HCT116 (cell line): ENCODE measurements around the gene CCDC182. TPM values are rescaled to one million over a fixed set of nuclear protein-coding genes. Genes with fewer than 3 reads are reported as not detected.

Source experiments
- total RNA-seq: library from RNA; stranded (reverse); gene quantifications from one replicate; pipeline ENCODE4 v1.2.1, GENCODE V29; 2021; ENCODE audit not compliant: unreplicated experiment

CCDC182 gene
- total RNA-seq, 1 experiment from 2014 or later, result not detected

Other genes with a start within 250 kb of the CCDC182 start
- 109 TPM for gene MRPS23, start 104.7 kb upstream of the CCDC182 start, total RNA-seq
- 60.2 TPM for gene CUEDC1, start 210.1 kb upstream of the CCDC182 start, total RNA-seq
- 70.2 TPM for gene VEZF1, start 243.0 kb upstream of the CCDC182 start, total RNA-seq